GM21529 (cell line): ENCODE data around the gene SLC24A1.
"Not testable (repeated sequence)": the region's sequence is repeated elsewhere in the genome, so short reads cannot be mapped to it uniquely, and the experiment has no call there.

Source experiments
- ATAC-seq: cut with Tn5 transposase; IDR thresholded peaks from one replicate; pipeline ENCODE4 v1.9.1; 2021; ENCODE audit not compliant: unreplicated experiment

Gene SLC24A1

DNA sequence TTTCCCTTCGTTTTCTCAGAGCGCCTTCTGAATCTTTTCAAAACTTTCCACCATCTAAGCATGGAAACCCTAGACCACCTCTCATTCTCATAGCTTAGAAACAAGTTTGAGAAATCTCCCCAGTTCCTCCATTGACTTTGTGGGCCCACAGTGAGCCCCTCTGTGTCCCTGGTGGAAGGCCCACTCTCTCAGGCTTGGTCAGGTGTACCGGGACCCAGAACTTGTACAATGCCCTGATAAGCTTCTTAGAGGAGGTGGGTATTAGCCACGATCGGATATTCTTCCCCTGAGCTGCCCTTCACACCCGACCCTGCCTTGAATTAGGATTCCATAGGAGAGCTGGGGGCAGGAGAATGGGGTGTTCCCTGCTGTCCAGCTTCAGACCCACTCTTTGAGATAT, at the start of gene SLC24A1:
Gene SLC24A1, plus strand, starts transcription at position 301 of the 400 bp plus-strand sequence. CDS start 2,143 bp downstream, outside the sequence.
- ATAC-seq, result no peak

DNA sequence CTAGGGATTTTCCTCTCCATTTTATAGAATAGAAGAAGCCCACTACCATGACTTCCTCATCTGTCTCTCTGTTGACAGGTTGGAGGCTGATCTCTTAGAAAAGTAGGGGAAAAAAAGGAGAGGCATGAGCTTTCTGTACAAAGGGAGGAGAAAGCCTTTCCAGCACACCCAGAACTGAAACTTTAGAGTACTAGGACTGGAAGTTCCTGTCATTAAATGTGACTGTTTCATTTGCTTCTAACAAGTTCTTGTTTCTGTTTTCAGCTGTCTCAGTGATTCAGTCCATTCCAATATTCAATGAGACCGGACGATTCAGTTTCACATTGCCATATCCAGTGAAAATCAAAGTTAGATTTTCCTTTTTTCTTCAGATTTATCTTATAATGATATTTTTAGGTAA, 49.8 kb upstream of the SLC24A1 start:
- ATAC-seq, result no peak

DNA sequence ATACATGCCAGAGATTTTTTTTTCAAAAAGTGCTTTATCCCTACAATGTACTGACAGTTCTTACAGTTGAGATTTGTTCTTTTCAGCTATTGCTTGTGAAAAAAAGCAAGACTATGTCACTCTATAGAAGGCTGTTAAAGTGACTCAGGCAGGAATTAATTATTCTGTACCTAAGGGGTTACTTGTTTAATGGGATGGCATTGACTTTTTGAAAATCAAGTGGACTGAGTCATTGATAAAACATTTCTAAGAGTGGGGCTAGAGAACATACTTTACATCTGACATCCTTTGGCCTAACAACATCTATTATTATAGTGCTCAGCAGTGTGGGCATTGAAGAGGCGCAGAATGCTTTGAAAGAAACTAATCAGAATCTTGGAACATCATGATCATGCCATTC, 45.1 kb upstream of the SLC24A1 start:
- ATAC-seq, result no peak

DNA sequence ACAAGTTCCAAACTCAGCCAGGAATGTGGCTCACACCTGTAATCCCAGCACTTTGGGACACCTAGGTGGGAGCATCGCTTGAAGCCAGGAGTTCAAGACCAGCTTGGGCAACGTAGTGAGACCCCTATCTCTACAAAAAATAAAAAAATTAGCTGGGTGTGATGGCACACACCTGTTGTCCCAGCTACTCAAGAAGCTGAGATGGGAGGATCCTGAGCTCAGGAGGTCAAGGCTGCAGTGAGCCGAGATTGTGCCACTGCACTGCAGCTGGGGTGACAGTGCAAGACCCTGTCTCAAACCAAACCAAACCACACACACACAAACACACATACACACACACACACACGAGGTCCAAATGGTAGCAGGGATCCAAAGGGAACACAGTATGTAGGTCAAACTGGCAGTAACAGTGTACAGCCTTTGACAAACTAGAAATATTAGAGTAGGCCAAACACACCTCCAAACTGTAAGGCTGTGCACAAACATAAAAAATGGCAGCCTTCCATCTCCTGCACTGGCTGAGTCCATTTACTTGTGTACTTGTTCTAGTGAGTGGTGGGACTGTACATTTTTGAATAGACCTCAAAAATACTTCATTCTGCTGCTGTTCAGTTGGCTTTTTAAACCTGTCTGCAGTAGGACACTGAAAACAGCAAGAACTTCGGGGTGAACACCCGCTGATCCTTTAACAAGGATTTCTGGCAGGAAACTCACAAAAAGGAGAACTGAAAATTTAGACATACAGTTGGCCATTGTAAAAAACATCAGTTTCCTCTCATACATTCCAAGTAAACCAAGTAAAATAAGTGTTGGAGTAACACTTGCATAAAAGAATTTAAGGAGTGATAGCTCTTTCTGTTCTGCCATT, 44.4 kb upstream of the SLC24A1 start:
- no peak for ATAC-seq

DNA sequence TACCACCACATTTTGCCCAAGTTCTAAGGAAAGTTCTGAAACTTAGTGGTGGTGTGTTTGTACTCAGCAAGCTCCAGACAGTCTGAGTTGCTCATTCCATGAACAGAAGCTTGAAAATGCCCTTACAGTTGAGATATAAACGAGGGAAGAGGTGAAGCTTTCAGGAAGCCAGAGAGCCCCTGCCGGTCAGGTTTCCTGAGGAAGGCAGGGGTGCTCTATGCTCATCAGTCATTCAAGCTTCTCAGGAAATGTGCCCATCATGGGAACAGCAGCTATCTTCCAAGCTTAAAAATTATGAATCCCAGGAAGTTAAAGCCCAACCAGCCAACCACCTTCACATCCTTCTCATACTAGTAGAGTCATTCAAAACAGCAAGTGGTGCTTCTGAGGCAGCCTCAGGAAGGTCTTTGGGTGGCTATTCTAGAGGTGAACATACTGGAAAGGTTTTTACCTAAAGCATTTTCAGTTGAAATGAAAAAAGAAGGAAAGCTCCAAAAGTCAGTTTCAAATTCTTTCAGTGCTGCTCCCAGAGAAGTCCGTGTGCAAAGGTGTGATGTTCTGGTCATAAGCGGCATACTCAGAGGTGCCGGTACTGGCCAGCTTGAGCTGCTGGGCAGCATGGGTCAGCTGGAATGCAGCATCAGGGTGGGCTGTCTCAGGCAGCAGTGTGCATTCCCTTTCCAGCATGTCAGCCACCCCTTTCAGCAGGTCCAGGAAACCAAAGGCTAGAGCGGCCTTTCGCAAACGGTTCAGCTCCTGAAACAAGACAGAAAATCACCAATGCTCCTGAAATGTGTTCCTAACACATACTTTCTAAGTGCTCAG, 42.6 kb upstream of the SLC24A1 start:
- ATAC-seq, result no peak

DNA sequence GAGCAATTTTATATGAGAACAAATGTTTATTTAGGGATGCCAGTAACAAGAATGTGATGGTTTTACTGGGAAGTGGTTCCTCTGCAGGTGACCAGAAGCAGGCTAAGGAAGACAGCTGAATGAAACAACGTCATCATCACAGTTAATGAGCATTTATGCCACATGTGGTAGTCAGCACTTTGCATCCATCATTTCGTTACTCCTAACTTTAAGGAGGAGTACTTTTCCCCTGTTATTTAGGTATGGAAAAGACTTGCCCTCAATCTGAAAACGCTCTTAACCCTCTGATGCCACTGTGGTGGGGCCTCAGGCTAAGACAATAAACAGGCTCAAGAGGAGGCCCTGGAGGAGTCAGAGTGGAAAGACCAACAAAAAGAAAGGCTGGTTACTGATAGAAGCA, 42.0 kb upstream of the SLC24A1 start:
- no peak for ATAC-seq

DNA sequence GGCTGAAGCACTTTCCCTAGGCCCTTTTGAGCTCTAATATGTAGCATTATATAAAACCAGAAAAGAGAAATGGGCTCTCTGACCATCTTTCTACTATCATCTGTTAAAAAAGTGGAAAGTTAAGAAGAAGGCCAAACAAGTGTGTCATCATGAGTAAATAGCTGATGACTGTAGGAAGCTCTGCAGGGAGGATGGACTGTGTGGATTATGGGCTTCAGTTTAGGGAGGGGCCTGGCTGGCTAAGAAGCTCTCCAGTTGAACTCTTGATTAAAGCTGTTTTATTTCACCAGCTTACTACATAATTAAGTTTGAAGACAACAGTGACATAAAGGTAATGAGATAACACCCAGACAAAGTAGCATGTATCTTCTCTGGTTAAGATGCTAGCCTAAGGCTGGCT, 41.5 kb upstream of the SLC24A1 start:
- no peak for ATAC-seq

DNA sequence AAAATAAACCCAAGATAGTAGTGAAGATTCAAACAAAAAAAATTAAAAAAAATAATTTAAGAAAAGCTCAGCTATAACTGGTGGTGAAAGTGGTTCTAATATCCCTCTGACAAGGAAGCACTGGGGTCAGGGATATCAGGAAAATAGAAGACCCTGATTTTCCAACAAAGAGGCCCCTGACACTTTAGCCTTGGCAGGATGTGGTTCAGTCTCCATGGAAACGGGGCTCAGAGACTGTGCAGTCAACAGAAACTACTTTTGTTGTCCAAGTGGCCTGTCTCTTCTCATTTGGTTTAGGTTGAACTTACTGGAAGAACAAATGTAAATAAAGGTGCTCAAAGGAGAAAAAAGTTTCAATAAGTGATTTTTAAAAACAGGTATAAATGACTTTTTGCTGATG, 38.0 kb upstream of the SLC24A1 start:
- ATAC-seq, result no peak

DNA sequence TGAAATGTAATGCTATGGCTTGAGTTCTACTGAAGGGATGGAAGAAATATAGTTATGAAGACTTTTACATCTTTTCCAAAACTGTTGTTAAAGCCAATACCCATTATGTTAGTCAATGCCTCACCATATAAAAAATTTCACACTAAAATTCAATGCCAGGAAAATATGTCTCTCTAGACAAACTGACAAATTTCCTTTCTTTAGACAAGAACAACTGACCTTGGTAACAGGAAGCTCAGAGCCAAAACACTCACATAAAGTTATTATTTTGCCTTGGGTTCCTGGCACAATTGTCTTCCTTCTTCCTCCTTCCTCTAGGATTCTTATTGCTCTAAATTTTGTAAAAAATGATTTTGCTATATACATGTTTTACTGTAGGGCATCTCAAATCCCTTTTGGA, 37.5 kb upstream of the SLC24A1 start:
- no peak for ATAC-seq

DNA sequence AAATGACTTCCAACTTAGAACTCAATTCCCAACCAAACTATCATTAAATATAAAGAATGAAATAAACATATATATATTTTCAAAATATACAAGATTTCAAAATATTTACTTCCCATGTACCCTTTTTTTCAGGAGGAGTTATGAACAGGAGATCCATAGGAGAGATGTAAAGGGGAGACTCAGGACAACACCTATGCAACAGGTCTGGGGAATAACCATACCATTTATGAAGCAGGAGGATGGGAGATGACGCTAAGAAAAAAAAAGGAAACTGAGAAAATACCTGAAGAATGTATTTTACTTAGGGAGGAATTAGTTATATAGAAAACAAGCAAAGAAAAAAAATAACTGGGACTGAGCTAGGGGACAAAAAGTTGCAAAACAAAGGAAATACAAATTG, 34.6 kb upstream of the SLC24A1 start:
- ATAC-seq, result no peak

DNA sequence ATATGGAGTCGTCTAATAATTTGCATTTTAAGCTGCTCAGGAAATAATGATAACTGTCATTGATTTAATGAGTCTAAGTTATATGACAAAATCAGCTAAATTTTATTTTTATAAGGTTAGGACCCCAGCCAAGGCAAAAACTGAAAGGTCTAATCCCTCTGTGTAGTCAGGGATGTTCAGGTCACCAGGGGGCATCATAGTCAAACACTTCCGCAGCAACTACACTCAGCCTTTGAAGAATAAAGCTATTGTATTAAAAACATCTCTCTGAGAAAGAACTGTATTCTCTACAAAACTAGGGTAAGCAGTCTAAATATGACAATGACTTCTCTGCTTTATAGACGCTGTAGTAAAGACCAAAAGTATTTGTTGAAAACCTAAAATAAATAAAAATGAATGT, 25.8 kb upstream of the SLC24A1 start:
- no peak for ATAC-seq

DNA sequence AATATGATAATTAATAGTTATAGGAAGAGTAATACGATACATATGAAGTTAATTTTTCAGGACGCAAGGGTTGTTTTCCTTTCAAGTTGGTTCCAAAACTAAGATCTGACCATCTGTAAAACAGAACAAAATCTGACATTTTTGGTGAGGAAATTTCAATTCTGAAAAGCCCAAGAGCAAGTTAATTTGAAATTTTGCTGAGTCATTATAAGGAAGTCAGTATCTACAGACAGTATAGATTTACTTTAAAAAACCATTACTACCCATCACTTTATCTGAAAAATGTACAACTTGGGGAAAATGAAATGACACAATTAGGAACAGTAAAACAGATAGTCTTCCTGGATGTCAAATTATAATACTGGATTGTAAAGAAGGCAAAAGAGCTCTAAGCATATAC, 23.3 kb upstream of the SLC24A1 start:
- no peak for ATAC-seq

DNA sequence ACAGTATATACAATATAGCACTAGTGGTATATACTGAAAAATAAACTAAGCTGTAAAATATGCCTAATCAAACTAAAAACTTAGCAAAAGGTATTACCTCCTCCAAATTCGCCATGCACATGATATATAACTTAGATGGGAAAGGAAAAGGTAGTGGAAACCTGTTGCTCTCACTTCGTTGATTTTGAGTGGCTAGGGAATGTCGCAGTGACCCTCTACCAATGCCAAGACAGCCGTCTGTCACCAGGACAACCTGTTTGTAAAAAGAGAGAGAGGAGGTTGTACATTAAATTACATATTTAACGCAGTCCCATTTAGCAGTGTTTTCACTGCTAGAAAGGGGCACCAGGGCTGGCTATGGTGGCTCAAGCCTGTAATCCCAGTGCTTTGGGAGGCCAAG, 22.1 kb upstream of the SLC24A1 start:
- ATAC-seq, result no peak

DNA sequence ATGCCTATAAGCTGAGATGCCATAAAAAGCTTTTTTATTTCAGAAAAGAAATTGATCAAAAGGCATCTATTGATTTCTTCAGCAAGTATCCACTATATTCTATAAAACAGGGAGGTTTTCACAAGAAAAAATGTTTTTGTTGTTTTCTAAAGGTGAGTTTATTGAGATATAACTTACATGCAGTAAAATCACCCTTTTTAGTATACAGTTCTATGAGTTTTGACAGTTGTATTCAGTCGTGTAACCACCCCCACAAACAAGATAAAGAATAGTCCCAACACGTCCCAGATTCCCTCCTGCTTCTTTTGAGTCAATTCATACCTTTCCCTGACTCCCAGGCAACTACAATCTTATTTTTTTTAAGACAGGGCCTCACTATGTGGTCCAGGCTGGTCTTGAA, 18.6 kb upstream of the SLC24A1 start:
- no peak for ATAC-seq

DNA sequence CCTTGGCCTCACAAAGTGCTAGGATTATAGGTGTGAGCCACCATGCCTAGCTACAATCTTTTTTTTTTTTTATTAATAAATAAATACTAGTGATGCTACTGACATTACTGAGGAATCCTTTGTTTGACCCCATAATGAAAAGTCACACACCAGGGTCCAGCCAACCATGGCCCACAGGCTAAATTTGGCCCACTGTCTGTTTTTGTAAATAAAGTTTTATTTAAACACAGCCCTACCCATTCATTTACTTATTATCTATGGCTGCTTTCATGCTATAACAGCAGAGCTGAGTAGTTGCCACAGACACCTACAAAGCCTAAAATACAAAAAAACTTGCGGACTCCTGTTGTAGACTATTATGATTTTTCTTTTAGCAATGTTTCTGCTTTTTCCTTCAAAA, 18.2 kb upstream of the SLC24A1 start:
- ATAC-seq, result no peak

DNA sequence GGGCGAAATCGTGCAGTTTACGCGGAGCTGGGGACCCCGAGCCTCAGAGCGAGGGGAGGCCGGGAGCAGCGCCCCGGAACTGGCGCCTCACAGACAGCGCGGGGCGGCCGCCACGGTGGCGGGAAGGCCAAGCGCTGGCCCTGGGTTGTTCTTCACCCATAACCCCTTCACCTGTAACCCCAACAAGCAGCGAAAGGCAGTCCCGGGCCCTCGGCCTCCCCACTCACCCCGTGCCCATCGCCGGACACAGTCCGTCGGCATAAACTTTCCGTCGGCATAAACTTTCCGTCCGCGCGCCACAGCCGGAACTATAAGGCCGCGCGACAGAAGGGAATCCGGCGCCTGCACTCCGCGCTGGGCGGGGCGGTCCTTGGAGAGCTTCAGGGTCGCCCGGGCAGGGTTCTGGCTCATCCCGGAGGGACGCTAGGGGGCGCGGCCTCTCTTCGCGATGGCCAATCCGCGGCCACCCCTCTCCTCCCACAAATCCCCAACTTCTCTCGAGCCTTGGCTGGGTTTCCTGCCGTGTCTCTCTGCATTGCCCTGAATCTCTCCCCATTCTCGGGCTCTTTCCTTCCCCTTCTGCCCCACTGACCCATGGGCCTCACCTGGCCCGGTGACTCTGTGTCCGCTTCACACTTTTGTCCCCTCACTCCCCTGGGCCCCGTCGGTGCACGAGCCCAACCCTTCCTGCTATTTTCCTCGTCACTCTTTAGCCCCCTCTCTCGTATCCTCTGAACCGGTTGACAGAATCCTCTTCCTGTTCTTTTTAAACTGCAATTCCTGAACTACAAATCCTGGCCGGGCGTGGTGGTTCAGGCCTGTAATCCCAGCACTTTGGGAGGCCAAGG, 10.6 kb upstream of the SLC24A1 start, which contains the start of gene INTS14:
Gene INTS14, minus strand, starts transcription at position 261 of the 848 bp plus-strand sequence. CDS start 3,751 bp downstream, outside the sequence.
- peak; percentile 97 for ATAC-seq

DNA sequence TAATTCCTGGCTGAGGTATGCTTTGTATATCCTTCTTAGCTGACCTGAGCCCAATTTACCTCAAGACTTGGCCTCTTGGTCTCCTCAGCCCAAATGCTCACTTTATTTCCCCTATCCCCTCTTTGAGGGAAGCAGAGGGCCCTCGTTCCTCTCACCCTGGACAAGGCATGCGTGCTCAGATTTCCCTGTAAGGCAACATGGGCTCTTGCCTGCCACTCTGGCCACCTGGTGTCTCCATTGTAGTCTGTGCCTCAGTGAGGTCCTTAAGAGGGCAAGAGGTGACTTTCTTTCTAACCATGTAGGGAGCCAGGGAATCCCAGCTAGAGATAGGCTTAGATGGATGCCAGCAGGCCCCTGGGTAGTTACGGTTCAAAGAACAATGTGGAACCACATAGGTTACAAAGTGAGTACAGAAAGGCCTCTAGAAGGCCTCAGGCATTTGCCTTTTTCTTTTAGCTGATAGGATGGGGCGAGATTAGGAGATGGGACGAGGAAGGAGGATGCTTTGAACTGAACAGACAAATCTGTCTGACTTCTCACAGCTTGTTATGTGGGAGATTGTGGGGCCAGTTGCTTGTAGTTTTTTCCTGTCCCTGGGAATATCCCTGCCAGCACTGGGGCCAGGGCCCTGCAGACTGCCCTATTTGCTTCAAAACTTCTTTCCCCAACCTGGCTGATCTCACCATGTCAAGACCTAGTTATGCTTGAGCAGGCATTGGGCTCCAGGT, 9.7 kb upstream of the SLC24A1 start:
- no peak for ATAC-seq

DNA sequence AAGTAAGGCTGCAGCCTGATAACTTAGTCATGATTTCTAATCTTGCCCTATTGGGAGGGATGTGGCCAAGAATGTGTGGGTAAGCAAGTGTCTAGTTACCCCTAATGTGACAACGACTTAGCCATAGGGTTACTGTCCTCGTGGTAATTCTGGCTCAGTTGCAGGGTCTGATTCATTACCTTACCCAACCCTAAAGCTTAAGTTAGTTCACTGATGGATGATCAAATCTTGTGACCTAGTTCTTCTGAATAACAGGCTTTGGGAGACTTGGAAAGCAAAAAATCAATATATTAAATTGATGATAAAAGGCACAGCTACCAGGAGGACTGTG, 9.2 kb upstream of the SLC24A1 start:
- ATAC-seq, result no peak

DNA sequence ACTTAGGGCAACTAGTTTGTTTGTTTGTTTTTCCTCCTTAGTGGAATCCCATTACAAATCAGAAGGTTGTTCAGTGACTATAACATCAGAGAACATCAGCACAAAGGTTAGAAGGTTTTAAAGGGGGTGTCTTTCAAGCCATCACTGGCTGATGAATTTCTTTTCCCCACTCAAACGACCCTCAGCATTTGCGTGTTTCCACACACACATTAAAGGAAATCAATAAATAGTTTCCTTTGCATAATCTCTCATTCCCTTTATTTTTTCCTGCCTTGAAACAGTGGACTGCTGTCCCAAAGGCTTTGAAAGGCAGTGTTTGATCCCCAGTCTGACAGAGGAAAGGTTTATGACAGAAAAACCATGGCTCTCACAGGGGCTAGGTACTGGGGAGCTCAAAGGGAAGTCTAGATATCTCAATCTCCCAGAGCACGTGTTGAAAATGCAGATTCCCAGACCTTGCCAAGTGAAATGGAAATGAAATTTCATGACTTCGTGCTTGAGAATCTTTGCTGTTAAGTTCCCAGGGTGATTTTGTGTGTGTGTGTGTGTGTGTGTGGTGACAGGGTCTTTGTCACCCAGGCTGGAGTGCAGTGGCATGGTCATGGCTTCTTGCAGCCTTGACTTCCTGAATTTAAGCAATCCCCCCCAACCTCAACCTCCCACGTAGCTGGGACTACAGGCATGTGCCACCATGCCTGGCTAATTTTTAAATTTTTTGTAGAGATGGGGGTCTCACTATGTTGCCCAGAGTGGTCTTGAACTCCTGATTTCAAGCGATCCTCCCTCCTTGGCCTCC, 8.6 kb upstream of the SLC24A1 start:
- no peak for ATAC-seq

DNA sequence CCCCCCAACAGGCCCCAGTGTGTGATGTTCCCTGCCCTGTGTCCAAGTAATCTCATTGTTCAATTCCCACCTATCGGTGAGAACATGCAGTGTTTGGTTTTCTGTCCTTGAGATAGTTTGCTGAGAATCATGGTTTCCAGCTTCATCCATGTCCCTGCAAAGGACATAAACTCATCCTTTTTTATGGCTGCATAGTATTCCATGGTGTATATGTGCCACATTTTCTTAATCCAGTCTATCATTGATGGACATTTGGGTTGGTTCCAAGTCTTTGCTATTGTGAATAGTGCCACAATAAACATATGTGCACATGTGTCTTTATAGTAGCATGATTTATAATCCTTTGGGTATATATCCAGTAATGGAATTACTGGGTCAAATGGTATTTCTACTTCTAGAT, 5.9 kb upstream of the SLC24A1 start:
- not testable (repeated sequence) for ATAC-seq
